ENCODE measurements around the gene ZFP36.
"Not testable (repeated sequence)": the region's sequence is repeated elsewhere in the genome, so short reads cannot be mapped to it uniquely, and the experiment has no call there.

ZFP36 gene, protein sequence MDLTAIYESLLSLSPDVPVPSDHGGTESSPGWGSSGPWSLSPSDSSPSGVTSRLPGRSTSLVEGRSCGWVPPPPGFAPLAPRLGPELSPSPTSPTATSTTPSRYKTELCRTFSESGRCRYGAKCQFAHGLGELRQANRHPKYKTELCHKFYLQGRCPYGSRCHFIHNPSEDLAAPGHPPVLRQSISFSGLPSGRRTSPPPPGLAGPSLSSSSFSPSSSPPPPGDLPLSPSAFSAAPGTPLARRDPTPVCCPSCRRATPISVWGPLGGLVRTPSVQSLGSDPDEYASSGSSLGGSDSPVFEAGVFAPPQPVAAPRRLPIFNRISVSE

DNA sequence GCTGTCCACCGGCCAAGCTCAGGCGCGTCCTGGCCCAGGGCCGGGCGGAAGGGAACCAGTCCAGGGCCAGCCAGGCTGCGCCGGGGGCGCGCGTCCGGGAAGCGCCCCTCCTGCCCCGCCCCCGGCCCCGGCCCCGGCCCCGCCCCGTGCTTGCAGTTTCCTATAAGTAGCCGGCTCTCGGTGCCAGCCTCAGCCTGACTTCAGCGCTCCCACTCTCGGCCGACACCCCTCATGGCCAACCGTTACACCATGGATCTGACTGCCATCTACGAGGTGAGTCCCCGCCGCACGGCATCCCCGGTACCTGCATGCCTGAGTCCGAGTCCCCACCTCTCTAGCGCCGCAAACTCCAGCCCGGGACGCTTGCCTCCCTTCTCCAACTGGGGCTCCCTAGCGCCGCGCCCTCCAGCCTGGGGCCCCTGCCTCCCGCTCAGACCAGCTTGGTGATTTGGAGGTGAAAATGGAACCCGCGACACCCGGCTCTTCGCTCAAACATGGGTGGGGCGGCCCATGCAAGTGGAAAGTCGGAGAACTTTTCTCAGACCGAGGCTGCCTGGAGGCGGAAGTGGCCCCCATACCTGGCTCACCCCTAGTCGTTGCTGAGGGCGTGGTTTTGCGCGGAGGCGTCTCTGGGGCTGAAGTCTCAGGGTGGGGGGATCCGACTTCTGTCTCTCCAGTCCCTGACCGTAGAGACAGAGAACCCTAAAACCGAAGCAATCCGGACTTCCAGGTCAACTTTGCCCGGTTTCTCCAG lies at the start of gene ZFP36:
Gene ZFP36, plus strand, starts transcription at position 192 of the 754 bp plus-strand sequence. Its CDS starts 58 bp downstream, at position 250.
- H3K27ac Mint-ChIP-seq = peak within 1 kb of the TSS; percentile 92
- H3K4me1 Mint-ChIP-seq = peaks cover 54% of the 10 kb centered on the region
- H3K9me3 Mint-ChIP-seq = no peaks in the 10 kb centered on the region
- H3K36me3 Mint-ChIP-seq = peaks cover 11% of the 10 kb centered on the region
- H3K27me3 Mint-ChIP-seq = no peaks in the 10 kb centered on the region
- peak within 1 kb of the TSS; percentile 95 for H3K4me3 Mint-ChIP-seq

DNA sequence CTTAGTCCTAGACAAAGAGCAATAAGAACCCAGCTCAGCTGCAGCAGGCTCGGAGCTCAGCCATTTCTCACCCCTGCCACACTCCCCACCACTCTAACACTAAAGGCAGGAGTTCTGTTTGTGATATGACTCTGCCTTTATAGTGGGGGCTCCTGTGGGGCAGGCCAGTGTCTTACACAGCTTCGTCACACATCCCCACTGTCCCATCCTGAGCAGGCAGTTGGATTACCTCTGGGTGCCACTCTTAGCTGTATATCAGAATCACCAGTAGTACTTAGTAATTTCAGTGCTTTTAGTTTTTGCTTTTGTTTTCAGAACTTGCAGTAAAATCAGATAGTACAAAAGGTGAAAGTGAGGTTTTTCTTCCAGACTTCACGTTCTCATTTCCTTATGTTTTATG lies 47.6 kb upstream of the ZFP36 start:
- H3K4me3 Mint-ChIP-seq = no peak overlapping the region
- no peaks in the 10 kb centered on the region for H3K27me3 Mint-ChIP-seq
- no peak overlapping the region for H3K27ac Mint-ChIP-seq
- H3K9me3 Mint-ChIP-seq = no peaks in the 10 kb centered on the region
- H3K4me1 Mint-ChIP-seq = no peaks in the 10 kb centered on the region
- peaks cover 17% of the 10 kb centered on the region for H3K36me3 Mint-ChIP-seq

DNA sequence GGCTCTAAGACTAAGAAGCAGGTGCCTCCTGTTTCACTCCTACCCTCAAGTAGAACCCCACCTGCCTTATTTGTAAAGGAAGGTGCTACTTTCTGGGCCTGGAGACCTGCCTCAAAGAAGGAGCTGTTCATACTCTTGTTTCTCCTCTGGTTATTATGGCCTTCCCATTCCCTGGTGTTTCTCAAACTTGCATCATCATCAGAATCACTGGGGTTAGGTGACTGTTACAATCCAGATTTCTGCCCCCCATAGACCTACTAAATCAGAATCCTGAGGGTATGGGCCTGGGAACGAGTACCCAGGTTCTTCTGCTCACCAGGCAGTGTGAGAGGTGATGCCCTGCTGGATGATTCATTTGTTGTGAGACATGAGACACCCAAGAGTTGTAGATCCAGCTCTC lies 46.0 kb upstream of the ZFP36 start:
- Mint-ChIP-seq H3K27me3 (no peaks in the 10 kb centered on the region), H3K36me3 (peaks cover 15% of the 10 kb centered on the region), H3K27ac (no peak overlapping the region)

DNA sequence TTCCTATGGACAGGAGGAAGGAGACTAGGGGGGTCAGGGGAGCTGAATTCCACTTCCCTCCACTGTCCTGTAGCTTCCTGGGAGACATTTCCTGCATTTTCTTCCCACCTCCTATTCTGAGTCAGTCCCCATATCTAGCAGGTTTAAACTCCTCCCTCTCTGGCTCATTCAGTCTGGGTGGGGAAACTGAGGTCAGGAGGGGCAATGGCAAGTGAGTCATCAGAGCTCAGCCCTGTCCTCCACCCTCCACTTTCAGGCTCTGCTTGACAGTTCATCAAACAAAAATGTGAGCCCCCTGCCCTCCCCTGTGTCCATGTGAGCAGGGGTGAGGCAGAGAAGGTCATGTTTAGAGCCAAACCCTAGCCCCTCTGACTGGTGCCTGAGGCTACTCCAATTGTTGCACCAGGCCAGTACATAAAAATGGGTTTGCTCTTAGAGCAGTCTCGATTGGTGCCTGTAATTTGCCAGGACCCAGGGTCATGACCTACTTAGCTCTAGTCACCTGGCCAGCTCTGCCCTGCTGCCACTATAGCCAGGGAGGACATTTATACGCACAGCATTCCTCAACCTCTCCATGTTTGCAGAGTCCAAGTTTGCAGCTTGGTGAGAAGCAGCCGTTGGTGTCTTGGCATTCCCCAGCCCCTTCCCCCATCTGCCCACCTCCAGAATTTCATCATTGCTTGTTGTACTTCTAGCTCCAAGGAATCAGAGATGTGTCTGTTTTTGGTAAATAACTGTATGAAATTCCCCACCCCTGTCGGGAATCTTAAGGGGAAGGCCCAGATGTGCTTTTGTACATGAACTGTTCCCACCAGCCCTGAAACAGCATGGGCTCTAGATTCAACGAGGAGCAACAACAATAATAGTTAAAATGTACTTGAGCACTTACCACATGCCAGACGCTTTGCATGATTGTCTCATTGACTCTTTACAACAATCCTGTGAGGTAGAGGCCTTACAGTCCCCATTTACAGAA lies 43.7 kb upstream of the ZFP36 start:
- no peaks in the 10 kb centered on the region for H3K9me3 Mint-ChIP-seq
- H3K4me3 Mint-ChIP-seq = no peak overlapping the region
- no peaks in the 10 kb centered on the region for H3K4me1 Mint-ChIP-seq
- peaks cover 11% of the 10 kb centered on the region for H3K36me3 Mint-ChIP-seq
- H3K27me3 Mint-ChIP-seq = no peaks in the 10 kb centered on the region
- H3K27ac Mint-ChIP-seq = peak overlapping the region; percentile 41

More for the DNA sequence above, 46.0 kb upstream of the ZFP36 start:
- no peak overlapping the region for H3K4me3 Mint-ChIP-seq
- H3K9me3 Mint-ChIP-seq = no peaks in the 10 kb centered on the region
- H3K4me1 Mint-ChIP-seq = no peaks in the 10 kb centered on the region

DNA sequence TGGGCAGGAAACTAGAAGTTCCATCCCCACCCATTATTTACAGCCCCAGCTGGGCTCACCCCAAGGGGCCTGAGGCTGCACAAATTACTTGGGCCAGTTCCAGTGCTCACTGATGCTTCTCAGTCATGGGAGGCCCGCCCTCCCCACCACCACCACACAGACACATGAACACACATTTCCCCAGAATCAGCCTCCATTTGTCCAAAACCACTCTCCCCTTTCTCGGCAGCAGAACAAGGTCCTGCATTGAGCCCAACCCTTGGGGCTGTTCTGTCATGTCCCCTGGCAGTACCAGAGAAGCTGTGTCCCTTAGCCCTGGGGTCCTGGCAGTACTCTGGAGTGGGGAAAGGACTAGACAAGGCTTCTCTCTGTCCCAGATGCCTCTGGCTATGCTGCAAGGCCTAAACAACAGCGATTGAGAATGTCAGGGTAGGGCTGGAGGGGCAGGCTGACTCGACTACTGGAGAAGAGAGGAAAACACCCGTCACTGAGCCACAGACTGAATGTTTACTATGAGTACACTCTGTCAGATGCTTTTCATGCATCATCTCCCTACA lies 42.7 kb upstream of the ZFP36 start:
- Mint-ChIP-seq H3K27ac (no peak overlapping the region), H3K36me3 (peaks cover 11% of the 10 kb centered on the region), H3K9me3 (no peaks in the 10 kb centered on the region), H3K4me3 (no peak overlapping the region), H3K27me3 (no peaks in the 10 kb centered on the region), H3K4me1 (no peaks in the 10 kb centered on the region)

DNA sequence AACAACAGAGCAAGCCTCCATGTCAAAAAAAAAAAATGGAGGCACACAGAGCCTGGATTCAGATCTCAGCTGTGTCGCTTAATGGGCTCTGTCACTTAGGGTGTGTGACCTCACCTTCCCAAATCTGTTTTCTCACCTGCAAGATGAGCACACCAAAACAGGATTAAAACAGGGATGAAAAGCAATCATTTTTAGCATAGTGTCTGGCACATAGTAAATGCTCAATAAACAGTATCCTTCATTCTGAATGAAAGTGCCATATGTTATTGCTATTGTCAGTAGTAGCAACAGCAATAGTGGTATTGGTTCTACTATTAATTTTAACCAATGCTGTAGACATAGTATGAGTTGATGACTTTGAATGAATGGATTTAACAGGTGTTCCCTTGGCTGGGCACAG lies 41.1 kb upstream of the ZFP36 start:
- no peak overlapping the region for H3K27ac Mint-ChIP-seq
- H3K4me1 Mint-ChIP-seq = no peaks in the 10 kb centered on the region
- no peak overlapping the region for H3K4me3 Mint-ChIP-seq
- H3K9me3 Mint-ChIP-seq = no peaks in the 10 kb centered on the region
- H3K27me3 Mint-ChIP-seq = no peaks in the 10 kb centered on the region
- peaks cover 8% of the 10 kb centered on the region for H3K36me3 Mint-ChIP-seq

DNA sequence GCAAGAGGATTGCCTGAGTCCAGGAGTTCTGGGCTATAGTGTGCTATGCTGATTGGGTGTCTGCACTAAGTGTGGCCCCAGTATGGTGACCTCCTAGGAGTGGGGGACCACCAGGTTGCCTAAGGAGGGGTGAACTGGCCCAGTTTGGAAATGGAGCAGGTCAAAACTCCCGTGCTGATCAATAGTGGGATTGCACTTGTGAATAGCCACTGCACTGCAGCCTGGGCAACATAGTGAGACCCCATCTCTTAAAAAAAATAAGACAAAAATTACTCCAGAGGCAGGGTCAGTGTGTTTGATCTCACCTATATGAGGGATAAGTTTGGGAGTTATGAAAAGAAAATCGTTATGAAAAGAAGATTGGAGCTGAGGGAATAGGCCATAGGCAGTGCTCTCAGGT lies 37.4 kb upstream of the ZFP36 start:
- no peaks in the 10 kb centered on the region for H3K27me3 Mint-ChIP-seq
- no peak overlapping the region for H3K4me3 Mint-ChIP-seq
- H3K9me3 Mint-ChIP-seq = no peaks in the 10 kb centered on the region
- H3K27ac Mint-ChIP-seq = no peak overlapping the region
- H3K36me3 Mint-ChIP-seq = peaks cover 10% of the 10 kb centered on the region
- H3K4me1 Mint-ChIP-seq = no peaks in the 10 kb centered on the region

DNA sequence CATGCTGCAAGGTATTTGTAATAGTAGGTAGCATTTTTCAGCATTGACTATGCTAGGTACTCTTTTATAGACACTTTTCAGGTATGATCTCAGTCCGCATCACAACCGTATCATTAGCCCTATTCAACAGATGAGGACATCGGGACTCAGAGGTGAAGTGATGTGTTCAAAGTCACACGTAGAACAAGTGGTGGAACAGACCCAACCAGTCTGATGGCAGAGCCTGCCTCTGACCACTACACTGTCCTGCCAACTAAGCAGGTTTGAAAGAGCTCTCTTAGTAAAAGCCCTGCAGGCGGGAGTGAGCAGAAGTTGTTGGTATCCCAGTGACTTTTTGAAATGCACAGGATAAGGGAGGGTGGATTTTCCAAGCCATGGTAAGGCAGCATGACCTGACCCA lies 35.9 kb upstream of the ZFP36 start:
- Mint-ChIP-seq H3K4me1 (no peaks in the 10 kb centered on the region), H3K27ac (no peak overlapping the region), H3K4me3 (no peak overlapping the region), H3K9me3 (no peaks in the 10 kb centered on the region), H3K36me3 (peaks cover 12% of the 10 kb centered on the region), H3K27me3 (no peaks in the 10 kb centered on the region)

DNA sequence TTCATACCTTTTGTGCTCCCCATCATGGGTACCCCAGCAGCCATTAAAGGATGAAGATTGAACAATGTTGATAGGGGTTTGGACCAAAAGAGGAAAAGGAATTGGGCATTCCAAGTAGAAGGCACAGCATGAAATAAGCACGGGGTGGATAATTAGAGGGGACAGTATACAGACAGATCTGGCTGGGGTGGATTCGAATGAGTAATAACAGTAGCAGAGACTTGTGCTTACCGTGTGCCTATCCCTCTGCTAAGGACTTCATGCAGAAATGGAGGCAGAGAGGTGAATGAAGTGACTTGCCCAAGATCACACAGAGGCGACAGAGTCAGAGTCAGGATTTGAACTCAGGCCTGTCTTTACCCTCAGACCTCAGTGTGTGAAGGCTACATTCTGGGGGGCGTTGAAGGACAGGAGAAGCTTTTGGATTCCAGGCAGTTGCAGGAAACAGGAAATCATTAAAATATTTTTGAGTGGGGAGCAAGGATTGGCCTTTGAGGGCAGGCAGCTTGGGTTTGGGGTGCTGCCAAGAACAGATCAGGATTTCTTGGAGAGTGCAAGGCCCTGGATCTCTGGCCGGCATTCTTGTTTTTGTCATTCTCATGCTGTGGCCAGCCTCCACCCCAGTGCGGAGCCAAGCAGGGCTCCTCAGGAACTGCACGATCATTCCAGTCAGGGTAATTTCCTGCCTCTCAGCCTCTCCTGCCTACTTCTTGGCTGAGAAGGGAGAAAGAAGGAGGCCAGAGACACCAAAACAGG lies 34.4 kb upstream of the ZFP36 start:
- no peaks in the 10 kb centered on the region for H3K27me3 Mint-ChIP-seq
- peak overlapping the region; percentile 2 for H3K27ac Mint-ChIP-seq
- no peaks in the 10 kb centered on the region for H3K9me3 Mint-ChIP-seq
- peaks cover 15% of the 10 kb centered on the region for H3K36me3 Mint-ChIP-seq
- H3K4me1 Mint-ChIP-seq = no peaks in the 10 kb centered on the region
- no peak overlapping the region for H3K4me3 Mint-ChIP-seq

DNA sequence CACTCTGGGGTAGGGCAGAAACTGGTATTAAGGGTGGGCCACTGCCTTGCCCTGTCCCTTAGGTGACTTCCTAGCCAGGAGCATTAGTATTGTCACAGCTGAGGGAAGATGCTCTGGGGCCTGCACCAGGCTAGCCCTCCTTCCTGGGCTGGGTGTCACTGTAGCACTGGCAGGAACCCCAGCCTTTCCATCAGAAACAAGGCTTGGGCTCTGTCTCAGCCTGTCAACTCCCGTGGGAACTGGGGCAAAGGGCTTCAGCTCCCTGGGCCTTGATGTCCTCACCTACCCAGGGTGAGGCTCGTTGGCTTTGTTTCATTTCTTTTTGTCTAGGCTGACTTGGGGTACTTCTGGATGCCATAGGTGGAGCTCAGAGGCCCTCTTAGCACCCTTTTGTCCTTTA lies 33.7 kb upstream of the ZFP36 start:
- Mint-ChIP-seq H3K4me1 (no peaks in the 10 kb centered on the region), H3K27ac (no peak overlapping the region), H3K36me3 (peaks cover 15% of the 10 kb centered on the region), H3K27me3 (no peaks in the 10 kb centered on the region), H3K9me3 (no peaks in the 10 kb centered on the region), H3K4me3 (no peak overlapping the region)

DNA sequence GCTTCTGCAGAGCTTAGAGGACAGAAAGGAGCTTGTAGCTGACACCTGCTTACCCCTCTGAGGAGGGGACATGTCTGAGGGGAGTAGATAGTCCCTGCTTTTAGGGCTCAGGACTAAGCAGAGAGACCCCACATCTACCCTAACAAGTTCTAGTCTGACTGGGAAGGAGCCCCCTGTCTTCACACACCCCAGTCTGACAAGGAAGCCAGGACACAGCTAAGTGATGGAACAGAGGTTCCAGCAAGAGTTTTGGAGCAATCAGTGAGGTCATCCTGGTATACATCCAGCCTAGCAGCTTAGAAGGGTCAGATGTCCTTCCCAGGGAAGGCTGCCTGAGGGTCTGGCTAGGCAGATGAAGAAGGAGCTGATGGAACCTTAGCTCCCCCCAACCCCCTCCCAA lies 30.7 kb upstream of the ZFP36 start:
- H3K36me3 Mint-ChIP-seq = peaks cover 17% of the 10 kb centered on the region
- H3K27ac Mint-ChIP-seq = no peak overlapping the region
- no peaks in the 10 kb centered on the region for H3K9me3 Mint-ChIP-seq
- H3K27me3 Mint-ChIP-seq = no peaks in the 10 kb centered on the region
- no peaks in the 10 kb centered on the region for H3K4me1 Mint-ChIP-seq
- H3K4me3 Mint-ChIP-seq = no peak overlapping the region

DNA sequence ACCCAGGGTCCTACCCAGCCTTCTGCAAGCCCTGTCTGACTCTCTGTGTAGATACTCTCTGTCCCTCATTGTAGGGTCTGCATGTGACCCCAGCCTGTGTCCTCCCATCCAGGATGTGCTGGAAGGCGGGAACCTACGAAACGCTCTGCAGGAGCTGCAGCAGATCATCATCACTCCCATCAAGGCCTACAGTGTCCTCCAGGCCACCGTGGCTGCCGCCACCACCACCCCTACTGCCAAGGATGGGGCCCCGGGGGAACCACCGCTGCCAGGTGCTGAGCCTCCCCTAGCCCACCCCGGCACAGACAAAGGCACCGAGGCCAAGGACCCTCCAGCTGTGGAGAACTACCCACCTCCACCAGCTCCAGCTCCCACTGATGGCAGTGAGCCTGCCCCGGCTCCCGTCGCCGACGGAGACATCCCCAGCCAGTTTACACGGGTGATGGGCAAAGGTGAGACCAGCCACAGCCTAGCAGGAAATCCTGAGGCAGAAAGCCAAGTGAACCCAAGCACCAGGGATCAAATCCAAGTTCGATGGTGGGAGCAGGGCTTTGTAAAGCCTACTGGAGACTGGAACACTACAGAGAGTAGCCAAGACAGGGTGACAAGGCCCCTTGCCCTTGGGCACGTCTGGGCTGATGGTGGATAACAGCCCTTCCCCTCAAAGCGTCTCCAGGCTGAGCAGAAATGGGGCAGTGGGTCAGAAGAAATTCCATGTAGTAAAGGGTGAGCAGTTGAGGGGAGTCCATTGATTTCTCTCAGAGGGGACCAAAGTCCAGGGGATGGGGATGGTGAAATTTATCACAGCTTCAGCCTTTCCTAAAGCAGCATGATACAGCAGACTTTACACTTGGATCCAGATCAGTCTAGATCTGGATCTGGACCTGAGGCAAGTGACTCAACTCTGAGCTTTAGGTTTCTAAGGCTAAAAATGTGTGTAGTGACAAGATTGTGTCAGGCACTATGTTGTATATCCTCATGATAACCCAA lies 29.0 kb upstream of the ZFP36 start:
- no peaks in the 10 kb centered on the region for H3K9me3 Mint-ChIP-seq
- H3K36me3 Mint-ChIP-seq = peaks cover 20% of the 10 kb centered on the region
- no peak overlapping the region for H3K27ac Mint-ChIP-seq
- no peak overlapping the region for H3K4me3 Mint-ChIP-seq
- no peaks in the 10 kb centered on the region for H3K4me1 Mint-ChIP-seq
- H3K27me3 Mint-ChIP-seq = no peaks in the 10 kb centered on the region

DNA sequence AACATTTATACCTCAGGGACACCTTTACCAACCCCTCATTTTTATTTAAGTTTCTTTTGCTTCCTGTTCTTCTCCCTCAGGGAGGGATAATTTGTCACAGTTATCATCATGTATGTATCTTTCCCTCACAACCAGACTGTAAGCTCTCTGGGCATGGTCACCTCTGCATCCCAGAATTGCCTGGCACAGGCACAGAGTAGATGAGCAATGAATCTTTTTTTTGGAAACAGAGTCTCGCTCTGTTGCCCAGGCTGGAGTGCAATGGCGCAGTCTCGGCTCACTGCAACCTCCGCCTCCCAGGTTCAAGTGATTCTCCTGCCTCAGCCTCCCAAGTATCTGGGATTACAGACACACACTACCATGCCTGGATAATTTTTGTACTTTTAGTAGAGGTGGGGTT lies 27.3 kb upstream of the ZFP36 start:
- H3K9me3 Mint-ChIP-seq, H3K27ac Mint-ChIP-seq, H3K4me1 Mint-ChIP-seq, H3K4me3 Mint-ChIP-seq, H3K27me3 Mint-ChIP-seq: not testable (repeated sequence)
- peaks cover 20% of the 10 kb centered on the region for H3K36me3 Mint-ChIP-seq

DNA sequence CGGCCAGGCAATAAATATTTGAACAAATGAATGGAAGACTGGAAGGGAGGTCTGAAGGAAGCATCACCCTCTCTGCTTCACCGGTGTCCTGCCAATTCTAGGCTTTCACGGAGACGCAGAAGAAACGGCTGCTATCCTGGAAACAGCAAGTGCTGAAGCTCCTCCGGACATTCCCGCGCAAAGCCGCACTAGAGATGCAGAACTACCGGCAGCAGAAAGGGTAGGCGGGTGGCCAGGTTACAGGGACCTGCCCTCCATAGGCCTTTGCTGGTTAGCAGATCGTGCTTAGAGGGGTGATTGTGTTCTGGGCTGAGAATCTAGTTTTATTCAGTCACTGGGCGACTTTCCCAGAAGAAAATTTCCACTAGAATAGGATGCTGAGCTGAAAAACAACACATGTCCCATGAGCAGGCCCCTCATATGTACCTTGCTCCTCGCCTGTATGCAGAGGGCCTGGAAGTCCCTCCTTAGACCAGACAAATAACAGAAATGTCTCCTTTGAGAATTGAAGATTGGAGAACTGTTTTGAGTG lies 26.7 kb upstream of the ZFP36 start:
- Mint-ChIP-seq H3K27me3 (no peaks in the 10 kb centered on the region), H3K9me3 (no peaks in the 10 kb centered on the region), H3K4me1 (no peaks in the 10 kb centered on the region), H3K36me3 (peaks cover 18% of the 10 kb centered on the region), H3K4me3 (no peak overlapping the region), H3K27ac (no peak overlapping the region)
